Osteocyte (in vitro differentiated cells): ENCODE measurements around the gene IQSEC3. TPM values are rescaled to one million over a fixed set of nuclear protein-coding genes. Genes with fewer than 3 reads are reported as not detected.

Source experiments
- DNase-seq: peaks from one replicate; pipeline ENCODE4 v3.0.0; 2021; ENCODE audit warnings: mixed read lengths; ENCODE audit not compliant: unreplicated experiment; ENCODE audit errors: extremely low spot score
- H3K27ac Mint-ChIP-seq: one replicate; pipeline ENCODE4 v1.8.0; 2021; ENCODE audit warnings: mild to moderate bottlenecking, mixed read lengths; ENCODE audit not compliant: unreplicated experiment
- H3K27me3 Mint-ChIP-seq: one replicate; pipeline ENCODE4 v1.8.0; 2021; ENCODE audit warnings: mixed read lengths; ENCODE audit not compliant: unreplicated experiment
- H3K36me3 Mint-ChIP-seq: one replicate; pipeline ENCODE4 v1.8.0; 2021; ENCODE audit warnings: mixed read lengths; ENCODE audit not compliant: unreplicated experiment
- H3K4me1 Mint-ChIP-seq: one replicate; pipeline ENCODE4 v1.8.0; 2021; ENCODE audit warnings: mixed read lengths; ENCODE audit not compliant: unreplicated experiment
- H3K4me3 Mint-ChIP-seq: one replicate; pipeline ENCODE4 v1.8.0; 2021; ENCODE audit warnings: mild to moderate bottlenecking, moderate library complexity, mixed read lengths; ENCODE audit not compliant: unreplicated experiment
- H3K9me3 Mint-ChIP-seq: one replicate; pipeline ENCODE4 v1.8.0; 2021; ENCODE audit warnings: mixed read lengths; ENCODE audit not compliant: unreplicated experiment
- total RNA-seq: library from RNA; stranded (reverse); gene quantifications from 2 replicates; pipeline ENCODE4 v1.2.1, GENCODE V29; 2021
- TF ChIP-seq, protein P1 (sequence below): fragments of 200-600 bp; sonication (generic); IDR thresholded peaks from 2 replicates; pipeline ENCODE4 v1.5.0; 2021; ENCODE audit warnings: antibody characterized with exemption, mild to moderate bottlenecking, moderate library complexity

The IQSEC3 gene
- total RNA-seq, 1 donor from 2014 or later, result 0.56 TPM

DNA sequence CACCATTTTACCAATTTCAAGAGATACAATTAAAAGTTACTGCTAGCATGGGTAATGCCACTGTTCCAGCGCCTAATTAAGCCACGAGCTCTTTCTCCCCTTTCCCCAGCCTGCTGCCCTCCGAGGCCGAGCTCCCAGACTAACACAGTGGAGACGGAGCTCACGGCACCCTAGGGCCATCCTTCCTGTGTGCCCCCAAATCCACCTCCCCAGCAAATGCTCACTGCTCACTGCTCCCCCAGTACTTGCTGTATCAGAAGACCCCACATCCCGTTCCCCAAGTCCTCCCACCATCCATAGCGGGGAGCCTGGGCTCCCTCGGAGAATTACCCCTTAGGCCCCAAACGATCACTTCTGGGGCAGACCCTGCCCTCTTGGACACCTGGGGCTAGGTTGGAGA lies 104.7 kb downstream of the IQSEC3 start:
- no peaks in the 10 kb centered on the region for H3K36me3 Mint-ChIP-seq
- H3K4me1 Mint-ChIP-seq, result peaks cover 42% of the 10 kb centered on the region
- no peak overlapping the region for H3K27ac Mint-ChIP-seq

DNA sequence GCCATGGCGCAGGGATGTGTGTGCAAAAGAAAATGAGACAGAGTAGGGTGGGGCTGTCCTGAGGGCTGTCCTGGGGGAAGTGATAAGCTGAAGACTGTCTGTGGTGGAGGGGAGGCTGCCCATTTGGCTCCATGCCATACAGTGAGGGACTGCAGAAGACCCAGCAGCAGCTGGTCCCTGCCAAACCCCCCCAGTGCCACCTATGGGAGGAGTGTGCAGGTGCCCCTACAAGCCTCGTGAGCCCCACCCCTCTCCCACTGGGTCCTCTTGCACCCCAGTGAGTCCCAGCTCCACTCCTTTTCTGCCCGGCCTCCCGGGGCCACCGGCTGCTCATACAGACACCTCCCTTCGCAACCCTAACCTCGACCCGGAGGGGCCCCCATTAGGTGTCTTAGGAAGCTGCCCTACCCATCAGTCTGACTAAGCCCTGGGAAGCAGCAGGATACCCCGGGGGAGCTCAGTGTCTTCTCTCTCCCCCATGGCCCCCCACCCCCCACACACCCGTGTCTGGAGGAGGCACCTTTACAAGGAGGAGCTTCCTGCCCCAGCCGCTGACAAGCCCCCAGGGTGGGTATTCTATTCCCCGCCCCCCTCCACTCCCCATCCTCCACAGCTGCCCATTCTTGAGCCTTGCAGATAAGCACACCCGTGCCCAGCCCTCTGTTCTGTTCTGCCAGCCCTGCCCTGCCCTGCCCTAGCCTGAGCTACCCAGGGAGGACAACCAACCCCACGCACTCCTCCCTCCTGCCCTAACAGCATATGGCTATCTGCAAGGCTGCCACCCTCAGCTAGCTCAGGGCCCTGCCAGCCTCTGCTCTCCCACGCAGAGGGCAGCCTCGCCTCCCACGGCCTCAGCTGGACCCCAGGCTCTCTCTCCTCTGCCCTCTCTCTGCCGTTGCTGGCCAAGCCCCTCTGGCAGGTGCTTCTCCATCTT lies 105.4 kb downstream of the IQSEC3 start:
- Mint-ChIP-seq H3K4me3 (no peak overlapping the region), H3K4me1 (peaks cover 48% of the 10 kb centered on the region), H3K36me3 (no peaks in the 10 kb centered on the region), H3K27ac (no peak overlapping the region), H3K9me3 (no peaks in the 10 kb centered on the region), H3K27me3 (peaks cover 6% of the 10 kb centered on the region)
- DNase-seq, result no peak
- TF ChIP-seq, protein P1, sequence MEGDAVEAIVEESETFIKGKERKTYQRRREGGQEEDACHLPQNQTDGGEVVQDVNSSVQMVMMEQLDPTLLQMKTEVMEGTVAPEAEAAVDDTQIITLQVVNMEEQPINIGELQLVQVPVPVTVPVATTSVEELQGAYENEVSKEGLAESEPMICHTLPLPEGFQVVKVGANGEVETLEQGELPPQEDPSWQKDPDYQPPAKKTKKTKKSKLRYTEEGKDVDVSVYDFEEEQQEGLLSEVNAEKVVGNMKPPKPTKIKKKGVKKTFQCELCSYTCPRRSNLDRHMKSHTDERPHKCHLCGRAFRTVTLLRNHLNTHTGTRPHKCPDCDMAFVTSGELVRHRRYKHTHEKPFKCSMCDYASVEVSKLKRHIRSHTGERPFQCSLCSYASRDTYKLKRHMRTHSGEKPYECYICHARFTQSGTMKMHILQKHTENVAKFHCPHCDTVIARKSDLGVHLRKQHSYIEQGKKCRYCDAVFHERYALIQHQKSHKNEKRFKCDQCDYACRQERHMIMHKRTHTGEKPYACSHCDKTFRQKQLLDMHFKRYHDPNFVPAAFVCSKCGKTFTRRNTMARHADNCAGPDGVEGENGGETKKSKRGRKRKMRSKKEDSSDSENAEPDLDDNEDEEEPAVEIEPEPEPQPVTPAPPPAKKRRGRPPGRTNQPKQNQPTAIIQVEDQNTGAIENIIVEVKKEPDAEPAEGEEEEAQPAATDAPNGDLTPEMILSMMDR, result no peak

More for the DNA sequence above, 104.7 kb downstream of the IQSEC3 start:
- H3K4me3 Mint-ChIP-seq, result no peak overlapping the region
- TF ChIP-seq, protein P1, result no peak
- DNase-seq, result no peak
- H3K27me3 Mint-ChIP-seq, result peaks cover 9% of the 10 kb centered on the region
- no peaks in the 10 kb centered on the region for H3K9me3 Mint-ChIP-seq

DNA sequence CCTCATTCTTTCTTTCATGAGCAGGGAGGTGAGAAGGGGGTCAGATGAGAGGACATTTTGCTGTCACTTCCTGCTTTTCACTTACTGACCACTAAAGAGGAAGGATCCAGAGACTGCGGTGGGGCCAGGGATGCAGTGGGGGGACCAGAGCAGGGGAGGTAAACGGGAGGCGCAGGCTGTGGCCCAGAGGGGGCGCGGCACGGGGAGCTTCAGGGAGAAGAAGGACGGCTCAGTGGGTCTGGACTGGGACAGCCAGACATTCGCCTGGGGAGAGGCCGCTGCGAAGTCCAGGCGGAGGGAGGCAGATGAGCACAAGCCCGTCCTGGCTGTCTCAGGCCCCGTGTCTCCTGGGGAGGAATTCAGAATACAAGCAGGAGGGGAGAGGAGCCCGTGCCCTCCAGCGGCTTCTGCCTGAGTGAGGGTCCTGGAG lies 106.2 kb downstream of the IQSEC3 start:
- TF ChIP-seq, protein P1, result no peak
- no peak for DNase-seq
- Mint-ChIP-seq H3K4me1 (peaks cover 48% of the 10 kb centered on the region), H3K4me3 (no peak overlapping the region), H3K27ac (no peak overlapping the region), H3K27me3 (no peaks in the 10 kb centered on the region), H3K36me3 (no peaks in the 10 kb centered on the region), H3K9me3 (no peaks in the 10 kb centered on the region)

DNA sequence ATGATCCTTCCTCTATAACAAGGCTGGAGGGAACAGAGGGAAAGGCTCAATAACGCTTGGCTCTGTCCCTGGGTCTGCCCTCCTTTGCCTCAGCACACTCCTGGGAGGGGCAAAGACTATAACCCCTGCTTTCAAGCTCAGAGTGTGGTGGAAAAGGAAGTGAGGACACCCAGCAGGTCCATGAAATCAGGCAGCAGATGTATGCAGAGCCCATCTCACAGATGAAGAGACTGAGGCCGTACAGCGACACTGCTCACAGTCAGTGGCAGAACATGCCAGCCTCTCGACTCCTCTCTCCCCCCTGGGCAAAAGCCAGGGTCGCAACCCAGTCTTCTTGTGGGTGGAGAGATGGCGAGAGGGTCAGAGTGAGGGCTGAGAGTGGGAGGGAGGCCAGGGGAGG lies 107.6 kb downstream of the IQSEC3 start:
- H3K4me3 Mint-ChIP-seq, result no peak overlapping the region
- no peak for DNase-seq
- H3K9me3 Mint-ChIP-seq, result no peaks in the 10 kb centered on the region
- H3K27me3 Mint-ChIP-seq, result no peaks in the 10 kb centered on the region
- TF ChIP-seq, protein P1, result no peak
- H3K36me3 Mint-ChIP-seq, result no peaks in the 10 kb centered on the region
- H3K4me1 Mint-ChIP-seq, result peaks cover 55% of the 10 kb centered on the region
- no peak overlapping the region for H3K27ac Mint-ChIP-seq

DNA sequence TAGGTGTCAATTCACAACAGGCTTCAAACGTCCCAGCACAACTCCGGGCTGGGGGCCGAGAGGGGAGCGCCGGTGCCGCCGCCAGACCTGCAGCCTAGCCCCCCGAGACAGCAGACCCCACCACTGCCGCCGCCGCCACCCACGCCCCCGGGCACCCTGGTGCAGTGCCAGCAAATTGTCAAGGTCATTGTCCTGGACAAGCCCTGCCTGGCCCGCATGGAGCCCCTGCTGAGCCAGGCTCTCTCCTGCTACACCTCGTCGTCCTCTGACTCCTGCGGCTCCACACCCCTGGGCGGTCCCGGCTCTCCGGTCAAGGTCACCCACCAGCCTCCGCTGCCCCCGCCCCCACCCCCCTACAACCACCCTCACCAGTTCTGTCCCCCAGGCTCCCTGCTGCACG lies 108.0 kb downstream of the IQSEC3 start:
- TF ChIP-seq, protein P1, result no peak
- no peak for DNase-seq
- H3K4me1 Mint-ChIP-seq, result peaks cover 53% of the 10 kb centered on the region
- H3K4me3 Mint-ChIP-seq, result no peak overlapping the region
- no peaks in the 10 kb centered on the region for H3K27me3 Mint-ChIP-seq
- H3K36me3 Mint-ChIP-seq, result no peaks in the 10 kb centered on the region
- no peaks in the 10 kb centered on the region for H3K9me3 Mint-ChIP-seq
- no peak overlapping the region for H3K27ac Mint-ChIP-seq
